Bronchial epithelial cell (primary cell): ENCODE data around the gene ANKFN1. TPM values are rescaled to one million over a fixed set of nuclear protein-coding genes. Genes with fewer than 3 reads are reported as not detected.

ENCODE experiments used
- DNase-seq: peaks from one replicate; pipeline ENCODE4 v3.0.0-alpha.2; 2010; ENCODE audit warnings: low read depth
- FAIRE-seq: peaks from 2 replicates; lab custom pipeline; 2011; peaks lifted over from hg19 to GRCh38; lab: Jason Lieb, UNC
- H3K27me3 ChIP-seq: 2 replicates; pipeline ENCODE4 v1.5.1; 2011; ENCODE audit warnings: low read length; ENCODE audit not compliant: control insufficient read depth, insufficient read depth
- H3K36me3 ChIP-seq: 2 replicates; pipeline ENCODE4 v1.5.1; 2011; ENCODE audit warnings: low read length; ENCODE audit not compliant: control insufficient read depth, insufficient read depth
- H3K4me3 ChIP-seq: 2 replicates; pipeline ENCODE4 v1.5.1; 2011; ENCODE audit warnings: mild to moderate bottlenecking, low read depth, low read length, control low read depth
- CTCF ChIP-seq: IDR thresholded peaks from 2 replicates; pipeline ENCODE4 v1.5.1; 2011; ENCODE audit warnings: mild to moderate bottlenecking, moderate library complexity, low read length, control low read depth, inconsistent platforms; ENCODE audit not compliant: insufficient read depth, severe bottlenecking
- total RNA-seq: library from RNA; depleted of rRNA; stranded (reverse); fragments of >200 nt; gene quantifications from 2 replicates; pipeline ENCODE4 v1.2.1, GENCODE V29; 2014

ANKFN1 gene
- total RNA-seq, 1 donor from 2014 or later, result under 0.01 TPM

- H3K27me3 ChIP-seq, result no peaks in the 10 kb centered on the region
- TF ChIP-seq CTCF, result no peak
- FAIRE-seq (no peak), DNase-seq (no peak)
- no peak overlapping the region for H3K4me3 ChIP-seq
- no peaks in the 10 kb centered on the region for H3K36me3 ChIP-seq
These were observed 392.7 kb downstream of the ANKFN1 start for GRCh38 chr17:56545930-56546329.

- H3K27me3 ChIP-seq, result no peaks in the 10 kb centered on the region
- DNase-seq (no peak), FAIRE-seq (no peak)
- no peak overlapping the region for H3K4me3 ChIP-seq
- TF ChIP-seq CTCF, result no peak
- no peaks in the 10 kb centered on the region for H3K36me3 ChIP-seq
These were observed 395.4 kb downstream of the ANKFN1 start for GRCh38 chr17:56548661-56549060.

DNA sequence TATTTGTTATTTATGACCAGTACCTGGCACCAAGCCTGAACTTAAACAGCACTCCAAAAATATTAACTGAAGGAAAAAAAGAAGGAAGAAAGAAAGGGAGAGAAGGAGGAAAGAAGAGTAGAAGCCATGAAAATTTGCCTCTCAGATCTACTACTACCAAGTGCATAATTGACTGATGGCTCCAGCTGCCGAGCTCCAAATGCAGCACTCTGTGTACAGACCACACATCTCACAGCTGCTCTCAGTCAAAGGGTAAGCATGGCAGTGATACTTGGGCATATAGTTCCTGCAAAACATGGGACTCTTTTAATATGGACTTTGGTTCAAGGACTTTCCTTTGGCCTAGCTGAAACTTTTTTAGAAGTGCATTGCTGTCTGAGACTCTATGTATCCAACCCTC, 396.2 kb downstream of the ANKFN1 start:
- DNase-seq (no peak), FAIRE-seq (no peak)
- no peak overlapping the region for H3K4me3 ChIP-seq
- no peaks in the 10 kb centered on the region for H3K27me3 ChIP-seq
- H3K36me3 ChIP-seq, result no peaks in the 10 kb centered on the region
- TF ChIP-seq CTCF, result no peak

DNA sequence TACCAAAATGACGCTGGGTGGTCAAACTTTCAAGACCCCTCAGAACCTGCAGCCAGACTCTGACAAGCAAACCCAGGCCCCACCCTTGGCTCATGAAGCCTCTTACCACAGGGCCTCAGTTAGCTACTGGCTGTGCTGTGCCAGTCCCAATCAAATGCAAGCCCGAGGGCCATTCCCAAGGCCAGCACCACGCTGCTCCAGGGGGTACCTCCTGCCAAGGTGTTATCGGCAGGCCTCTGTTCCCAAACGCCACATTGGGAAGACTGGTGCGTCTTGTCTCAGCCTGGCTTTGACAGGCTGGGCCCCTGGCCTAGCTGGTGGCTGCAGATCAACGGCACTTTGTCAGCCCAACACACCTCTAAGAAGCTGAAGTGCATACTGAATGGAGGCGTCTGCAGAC, 404.4 kb downstream of the ANKFN1 start:
- no peak overlapping the region for H3K4me3 ChIP-seq
- no peak for FAIRE-seq
- no peaks in the 10 kb centered on the region for H3K27me3 ChIP-seq
- DNase-seq, result no peak
- TF ChIP-seq CTCF, result no peak
- no peaks in the 10 kb centered on the region for H3K36me3 ChIP-seq

- Histone ChIP-seq H3K4me3 (no peak overlapping the region), H3K36me3 (no peaks in the 10 kb centered on the region), H3K27me3 (no peaks in the 10 kb centered on the region)
- FAIRE-seq, result no peak
- DNase-seq, result no peak
- no peak for TF ChIP-seq CTCF
These were observed 404.8 kb downstream of the ANKFN1 start for GRCh38 chr17:56558088-56558487.
